Endothelial cell of umbilical vein (primary cell): Measurements from ENCODE around the gene CDIPT. TPM values are rescaled to one million over a fixed set of nuclear protein-coding genes. Genes with fewer than 3 reads are reported as not detected.

Experiments
- BruUV-seq: library from RNA; stranded (reverse); fragments of 400-500 nt; replicated peaks from 2 replicates; lab custom pipeline; 2021; lab: Mats Ljungman, UMichigan
- CTCF ChIA-PET: fragments of 300-600, 350-600 bp; sonication (Branson Sonifier 250); formaldehyde crosslinking; loops from one replicate; lab custom pipeline; 2021; ENCODE audit warnings: antibody characterized with exemption, inconsistent platforms; lab: Charles Lee
- POLR2A ChIA-PET: fragments of 300-600, 350-600 bp; sonication (Branson Sonifier 250); formaldehyde crosslinking; loops from one replicate; lab custom pipeline; 2021; ENCODE audit warnings: antibody characterized with exemption, inconsistent platforms; lab: Charles Lee
- DNase-seq: peaks from one replicate; pipeline ENCODE4 v3.0.0-alpha.2; 2011; ENCODE audit warnings: low read depth, low spot score
- FAIRE-seq: peaks from 2 replicates; lab custom pipeline; 2011; peaks lifted over from hg19 to GRCh38; lab: Jason Lieb, UNC
- H2AFZ ChIP-seq: 2 replicates; pipeline ENCODE4 v1.6.0; 2012; ENCODE audit warnings: low read depth, low read length, control low read depth, inconsistent platforms
- H3K27ac ChIP-seq: 2 replicates; pipeline ENCODE4 v1.5.1; 2011; ENCODE audit warnings: low read depth, mild to moderate bottlenecking, control low read depth, low read length, moderate library complexity; ENCODE audit not compliant: insufficient read depth
- H3K27me3 ChIP-seq, 2 experiments: 2 replicates each; pipeline versions ENCODE4 v1.6.0 to v1.6.1; 2011; ENCODE audit warnings: low read length in 2 of 2, mixed read lengths in 1 of 2; ENCODE audit not compliant: control insufficient read depth in 2 of 2, insufficient read depth in 2 of 2
- H3K36me3 ChIP-seq, 2 experiments: 2 replicates in 1 of 2; 3 replicates in 1 of 2; pipeline ENCODE4 v1.5.1; 2011; ENCODE audit warnings: low read length in 2 of 2, mild to moderate bottlenecking in 1 of 2, moderate library complexity in 1 of 2; ENCODE audit not compliant: control insufficient read depth in 2 of 2, insufficient read depth in 2 of 2; ENCODE audit errors: extremely low read depth in 1 of 2
- H3K4me1 ChIP-seq: 3 replicates; pipeline ENCODE4 v1.5.1; 2011; ENCODE audit warnings: mild to moderate bottlenecking, low read length; ENCODE audit not compliant: control insufficient read depth, insufficient read depth; ENCODE audit errors: extremely low read depth
- H3K4me2 ChIP-seq: 2 replicates; pipeline ENCODE4 v1.6.1; 2011; ENCODE audit warnings: low read length, control low read depth, mixed read lengths; ENCODE audit not compliant: insufficient read depth
- H3K4me3 ChIP-seq, 3 experiments: fragments of 200-600 bp in 1 of 3; sonication (generic), shearing (Covaris generic) in 1 of 3; replicated peaks in 1 of 3; 2 replicates each; pipeline ENCODE4 v1.5.1; 2011 to 2016; ENCODE audit warnings: control low read depth in 3 of 3, low read length in 3 of 3, mild to moderate bottlenecking in 2 of 3, inconsistent platforms in 1 of 3, low read depth in 1 of 3, moderate library complexity in 1 of 3; ENCODE audit not compliant: insufficient read depth in 1 of 3
- H3K79me2 ChIP-seq: 2 replicates; pipeline ENCODE4 v1.6.0; 2012; ENCODE audit warnings: low read length, inconsistent platforms; ENCODE audit not compliant: control insufficient read depth, insufficient read depth
- H3K9ac ChIP-seq: replicated peaks from 2 replicates; pipeline ENCODE3; 2011; ENCODE audit warnings: low read length, control low read depth; ENCODE audit not compliant: insufficient read depth; ENCODE audit errors: extremely low read depth
- H3K9me1 ChIP-seq: replicated peaks from 3 replicates; pipeline ENCODE4 v1.6.0; 2011; ENCODE audit warnings: mild to moderate bottlenecking, low read length; ENCODE audit not compliant: control insufficient read depth, insufficient read depth; ENCODE audit errors: extremely low read depth
- H3K9me3 ChIP-seq: replicated peaks from 2 replicates; pipeline ENCODE4 v1.5.1; 2012; ENCODE audit warnings: low read length, inconsistent platforms; ENCODE audit not compliant: control insufficient read depth, insufficient read depth
- H4K20me1 ChIP-seq: replicated peaks from 2 replicates; pipeline ENCODE3; 2011; ENCODE audit warnings: mild to moderate bottlenecking, low read length; ENCODE audit not compliant: control insufficient read depth, insufficient read depth; ENCODE audit errors: extremely low read depth
- CTCF ChIP-seq, 2 donors: IDR thresholded peaks; 1 replicate in 1 of 2; 2 replicates in 1 of 2; pipeline ENCODE4 v1.5.1; 2011; ENCODE audit warnings: low read length in 2 of 2, mild to moderate bottlenecking in 2 of 2, moderate library complexity in 2 of 2, control low read depth in 1 of 2, inconsistent platforms in 1 of 2, low read depth in 1 of 2; ENCODE audit not compliant: insufficient read depth in 1 of 2; ENCODE audit errors: extremely low read depth in 1 of 2
- EZH2 ChIP-seq: IDR thresholded peaks from 2 replicates; pipeline ENCODE4 v1.6.1; 2012; ENCODE audit warnings: borderline replicate concordance, low read depth, mild to moderate bottlenecking, moderate library complexity, low read length, inconsistent platforms; ENCODE audit not compliant: severe bottlenecking
- FOS ChIP-seq: IDR thresholded peaks from 2 replicates; pipeline ENCODE4 v1.6.1; 2011; ENCODE audit warnings: mild to moderate bottlenecking, low read length, moderate library complexity, borderline replicate concordance; ENCODE audit not compliant: insufficient read depth
- GATA2 ChIP-seq: IDR thresholded peaks from 2 replicates; pipeline ENCODE4 v1.7.0; 2011; ENCODE audit warnings: low read depth, mild to moderate bottlenecking, moderate library complexity, mixed read lengths, low read length; ENCODE audit not compliant: insufficient read length, insufficient read depth
- JUN ChIP-seq: IDR thresholded peaks from 2 replicates; pipeline ENCODE4 v1.6.1; 2011; ENCODE audit warnings: borderline replicate concordance, low read depth; ENCODE audit not compliant: insufficient read length, insufficient read depth
- MAX ChIP-seq: IDR thresholded peaks from 2 replicates; pipeline ENCODE4 v1.6.1; 2011; ENCODE audit not compliant: insufficient read depth, insufficient read length
- MYC ChIP-seq: IDR thresholded peaks from one replicate; pipeline ENCODE4 v1.6.1; 2011; ENCODE audit warnings: mild to moderate bottlenecking, low read depth, low read length
- POLR2A ChIP-seq: IDR thresholded peaks from 2 replicates; pipeline ENCODE4 v1.6.1; 2012; ENCODE audit warnings: low read depth, mild to moderate bottlenecking, control low read depth, low read length
- POLR2AphosphoS5 ChIP-seq: IDR thresholded peaks from 2 replicates; pipeline ENCODE4 v1.6.1; 2012; ENCODE audit warnings: low read depth, mild to moderate bottlenecking, control low read depth, low read length, moderate library complexity; ENCODE audit not compliant: insufficient read depth
- dilution Hi-C: fragments of 300-500 bp; cut with MboI; formaldehyde crosslinking; loops from one replicate; pipeline ENCODE4 v1.15.0; 2019; ENCODE audit warnings: low sequenced_read_pairs; ENCODE audit not compliant: extremely low pct_ligation_motif_present
- intact Hi-C: fragments of 100-400 bp; cut with micrococcal nuclease; formaldehyde crosslinking; loops from one replicate; pipeline ENCODE4 v1.10.0; 2022
- polyA plus RNA-seq, 4 experiments: library from polyadenylated mRNA; depleted of rRNA in 3 of 4; stranded (reverse) in 3 of 4; unstranded in 1 of 4; fragments of >200 nt; gene quantifications; 2 replicates each; pipeline versions ENCODE4 v1.2.1 to v1.2.3, GENCODE V29; 2011 to 2012; ENCODE audit warnings: missing spikeins in 1 of 4
- total RNA-seq: library from RNA; stranded (reverse); gene quantifications from 2 replicates; pipeline ENCODE4 v1.2.3, GENCODE V29; 2021

Gene CDIPT
- total and polyA plus RNA-seq, 2 donors (not counting 3 experiments of a cell fraction or from before 2014, with no cell fraction given) = 68.7 to 161 TPM

DNA sequence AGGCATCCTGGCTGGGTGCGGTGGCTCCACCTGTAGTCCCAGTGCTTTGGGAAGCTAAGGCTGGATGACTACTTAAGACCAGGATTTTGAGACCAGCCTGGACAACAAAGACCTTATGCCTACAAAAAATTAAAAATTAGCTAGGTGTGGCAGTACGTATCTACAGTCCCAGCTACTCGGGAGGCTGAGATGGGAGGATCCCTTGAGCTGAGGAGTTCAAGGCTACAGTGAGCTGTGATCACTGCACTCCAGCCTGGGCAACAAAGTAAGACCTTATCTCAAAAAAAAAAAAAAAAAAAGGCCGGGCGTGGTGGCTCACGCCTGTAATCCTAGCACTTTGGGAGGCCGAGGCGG lies 36.7 kb downstream of the CDIPT start:
- intact Hi-C loops = loop anchor here (10.0 kb wide), 1 partner anchor 78 kb away; the partner anchor contains the start of gene ASPHD1
- Histone ChIP-seq H3K4me2 (no peak overlapping the region), H3K9ac (no peak overlapping the region), H3K27me3 (no peaks in the 10 kb centered on the region), H3K27ac (no peak overlapping the region), H2AFZ (no peak overlapping the region), H3K9me3 (no peaks in the 10 kb centered on the region), H3K4me1 (peaks cover 39% of the 10 kb centered on the region), H3K79me2 (peaks cover 21% of the 10 kb centered on the region), H3K36me3 (peaks cover 0 to 3% of the 10 kb centered on the region in 2 experiments), H3K9me1 (no peaks in the 10 kb centered on the region), H3K4me3 (no peak overlapping the region), H4K20me1 (no peaks in the 10 kb centered on the region)
- ChIA-PET CTCF (interaction anchor here (1.0 to 7.0 kb wide), 6 partner anchors 8 to 41 kb away, joined by 3 to 66 read pairs (median 12); partner anchors contain the start of gene PAGR1), POLR2A (no interaction called here)
- dilution Hi-C loops = no loop called here
- TF ChIP-seq MYC (no peak), POLR2AphosphoS5 (no peak), CTCF (IDR thresholded peaks at IDR 0.05; ENCODE audit: extremely low read depth in 1 of 2, insufficient read depth in 1 of 2, low read depth in 1 of 2, low read length in 2 of 2) (no peak), EZH2 (no peak), MAX (no peak), JUN (no peak), GATA2 (no peak), FOS (no peak), POLR2A (no peak)
- no TSS peak for BruUV-seq
- DNase-seq (no peak), FAIRE-seq (no peak)
